Uterus (tissue), 2 donors: ENCODE results near the gene WFDC6.

Experiments
- CTCF ChIP-seq, 4 experiments: fragments of 200-600 bp in 2 of 4; fragments of 450-650 bp in 2 of 4; sonication (generic) in 2 of 4; IDR thresholded peaks; one replicate each; pipeline ENCODE4 v1.5.1; 2016 to 2019; ENCODE audit warnings: antibody characterized with exemption in 4 of 4, mild to moderate bottlenecking in 2 of 4, moderate library complexity in 1 of 4
- POLR2A ChIP-seq, 2 donors: fragments of 450-650 bp; IDR thresholded peaks; one replicate each; pipeline ENCODE4 v1.6.1; 2016; ENCODE audit warnings: antibody characterized with exemption in 2 of 2, mild to moderate bottlenecking in 1 of 2, moderate library complexity in 1 of 2

- no peak for TF ChIP-seq POLR2A (IDR thresholded peaks at IDR 0.05)
- TF ChIP-seq CTCF (IDR thresholded peaks at IDR 0.05): no peak
Observed at GRCh38 chr20:45495501-45495941, 43.8 kb downstream of the WFDC6 start.
